IMR-90 (cell line): Measurements from ENCODE around the gene CYP27B1. TPM values are rescaled to one million over a fixed set of nuclear protein-coding genes. Genes with fewer than 3 reads are reported as not detected.

Source experiments
- ATAC-seq: fragments of 200-7000 bp; cut with Tn5 transposase; 2 replicates; pipeline ENCODE4 v1.9.1; 2020; ENCODE audit warnings: low read depth, mild to moderate bottlenecking, moderate library complexity
- BruUV-seq: library from RNA; stranded (reverse); fragments of 400-500 nt; replicated peaks from 2 replicates; lab custom pipeline; 2021; lab: Mats Ljungman, UMichigan
- CTCF ChIA-PET: fragments of 300-600 bp; formaldehyde crosslinking; extraction: SDS; loops from one replicate; lab custom pipeline; 2021; ENCODE audit warnings: antibody characterized with exemption; lab: Yijun Ruan, JAX
- POLR2A ChIA-PET: fragments of 300-600 bp; sonication (Branson Sonifier 250); formaldehyde crosslinking; loops from one replicate; lab custom pipeline; 2022; ENCODE audit warnings: antibody characterized with exemption; ENCODE audit not compliant: unreplicated experiment; lab: Charles Lee
- DNase-seq: peaks from one replicate; pipeline ENCODE4 v3.0.0; 2013
- H2AFZ ChIP-seq: replicated peaks from 2 replicates; pipeline ENCODE3; 2013; ENCODE audit warnings: low read length, mild to moderate bottlenecking; ENCODE audit not compliant: poor library complexity
- H2AK5ac ChIP-seq: 2 replicates; pipeline ENCODE4 v1.6.1; 2013; ENCODE audit warnings: low read depth, low read length, inconsistent platforms
- H2AK9ac ChIP-seq: replicated peaks from 2 replicates; pipeline ENCODE3; 2013; ENCODE audit warnings: mild to moderate bottlenecking, low read depth, low read length, moderate library complexity; ENCODE audit not compliant: poor library complexity
- H2BK120ac ChIP-seq: 2 replicates; pipeline ENCODE4 v1.6.1; 2013; ENCODE audit warnings: low read depth, low read length, inconsistent platforms
- H2BK15ac ChIP-seq: 3 replicates; pipeline ENCODE4 v1.6.1; 2013; ENCODE audit warnings: low read depth, low read length, inconsistent platforms
- H2BK20ac ChIP-seq: 2 replicates; pipeline ENCODE4 v1.6.1; 2013; ENCODE audit warnings: low read depth, mild to moderate bottlenecking, inconsistent platforms, low read length, moderate library complexity
- H2BK5ac ChIP-seq: 2 replicates; pipeline ENCODE4 v1.6.1; 2013; ENCODE audit warnings: mild to moderate bottlenecking, low read depth, low read length, inconsistent platforms; ENCODE audit not compliant: poor library complexity, severe bottlenecking
- H3K14ac ChIP-seq: replicated peaks from 2 replicates; pipeline ENCODE4 v1.6.1; 2013; ENCODE audit warnings: low read depth, low read length, inconsistent platforms
- H3K18ac ChIP-seq: 2 replicates; pipeline ENCODE4 v1.6.1; 2013; ENCODE audit warnings: low read depth, low read length, control low read depth
- H3K23ac ChIP-seq: 2 replicates; pipeline ENCODE4 v1.6.1; 2013; ENCODE audit warnings: low read depth, low read length, inconsistent platforms
- H3K27ac ChIP-seq: 2 replicates; pipeline ENCODE4 v1.5.1; 2013; ENCODE audit warnings: mild to moderate bottlenecking, control low read depth, low read length; ENCODE audit not compliant: insufficient read depth
- H3K27me3 ChIP-seq: 2 replicates; pipeline ENCODE4 v1.6.1; 2013; ENCODE audit warnings: low read length; ENCODE audit not compliant: control insufficient read depth, insufficient read depth
- H3K36me3 ChIP-seq: 2 replicates; pipeline ENCODE4 v1.6.1; 2013; ENCODE audit warnings: low read length, mixed read lengths; ENCODE audit not compliant: control insufficient read depth, insufficient read depth
- H3K4ac ChIP-seq: 2 replicates; pipeline ENCODE4 v1.6.1; 2013; ENCODE audit warnings: low read depth, low read length, inconsistent platforms
- H3K4me1 ChIP-seq: 2 replicates; pipeline ENCODE4 v1.6.1; 2013; ENCODE audit warnings: low read length, mixed read lengths; ENCODE audit not compliant: control insufficient read depth, insufficient read depth
- H3K4me2 ChIP-seq: 2 replicates; pipeline ENCODE4 v1.6.1; 2013; ENCODE audit warnings: low read depth, mild to moderate bottlenecking, control low read depth, low read length, moderate library complexity
- H3K4me3 ChIP-seq: 2 replicates; pipeline ENCODE4 v1.5.1; 2013; ENCODE audit warnings: low read depth, mild to moderate bottlenecking, control low read depth, low read length, moderate library complexity; ENCODE audit not compliant: insufficient read depth
- H3K56ac ChIP-seq: 2 replicates; pipeline ENCODE4 v1.6.1; 2013; ENCODE audit warnings: low read length, inconsistent platforms; ENCODE audit not compliant: insufficient read depth; ENCODE audit errors: extremely low read depth
- H3K79me1 ChIP-seq, 2 experiments: 2 replicates each; pipeline ENCODE4 v1.6.1; 2013; ENCODE audit warnings: low read length in 2 of 2, inconsistent platforms in 1 of 2, low read depth in 1 of 2
- H3K9ac ChIP-seq: 2 replicates; pipeline ENCODE4 v1.6.1; 2013; ENCODE audit warnings: low read depth, low read length, control low read depth
- H3K9me1 ChIP-seq: 2 replicates; pipeline ENCODE4 v1.6.1; 2013; ENCODE audit warnings: low read length, inconsistent platforms; ENCODE audit not compliant: insufficient read depth
- H3K9me3 ChIP-seq: 2 replicates; pipeline ENCODE4 v1.6.1; 2013; ENCODE audit warnings: low read length; ENCODE audit not compliant: control insufficient read depth, insufficient read depth
- H4K20me1 ChIP-seq: 2 replicates; pipeline ENCODE4 v1.6.1; 2013; ENCODE audit warnings: low read length, inconsistent platforms; ENCODE audit not compliant: insufficient read depth
- H4K5ac ChIP-seq: 2 replicates; pipeline ENCODE4 v1.6.1; 2013; ENCODE audit warnings: mild to moderate bottlenecking, low read depth, low read length, control low read depth
- H4K8ac ChIP-seq, 2 experiments: 2 replicates each; pipeline ENCODE4 v1.6.1; 2013; ENCODE audit warnings: low read depth in 2 of 2, low read length in 2 of 2, control low read depth in 1 of 2, inconsistent platforms in 1 of 2
- H4K91ac ChIP-seq: 2 replicates; pipeline ENCODE4 v1.6.1; 2013; ENCODE audit warnings: low read depth, low read length, inconsistent platforms; ENCODE audit not compliant: insufficient read depth
- RAD21 ChIP-seq: IDR thresholded peaks from 2 replicates; pipeline ENCODE4 v1.6.1; 2012; ENCODE audit warnings: low read length, improper control_type of control experiment
- WGBS, 2 experiments: methylation state at CpG; one replicate each; pipeline versions ENCODE4 v1.1.5 to v1.1.7; 2013; ENCODE audit warnings: missing lambda C conversion rate in 2 of 2; ENCODE audit not compliant: insufficient read length in 1 of 2; ENCODE audit errors: extremely low coverage in 2 of 2; 5-methylcytosine and 5-hydroxymethylcytosine counted together
- dilution Hi-C: fragments of 300-500 bp; cut with HindIII; formaldehyde crosslinking; loops from one replicate; pipeline ENCODE4 v1.14.3; 2018; ENCODE audit warnings: low sequenced_read_pairs; ENCODE audit not compliant: unreplicated experiment
- in situ Hi-C: fragments of 300-500 bp; cut with MboI; formaldehyde crosslinking; loops from 3 replicates; pipeline ENCODE4 v1.14.3; 2019; ENCODE audit warnings: low sequenced_read_pairs, inconsistent platforms, mixed read lengths
- intact Hi-C: fragments of 100-400 bp; cut with micrococcal nuclease; formaldehyde crosslinking; loops from 2 replicates; pipeline ENCODE4 v1.10.0; 2022
- polyA plus RNA-seq, 3 experiments: library from polyadenylated mRNA; depleted of rRNA; stranded (reverse); fragments of >200 nt; gene quantifications; 2 replicates each; pipeline ENCODE4 v1.2.3, GENCODE V29; 2012; ENCODE audit warnings: low replicate concordance in 1 of 3
- total RNA-seq: library from RNA; depleted of rRNA; stranded (reverse); fragments of >200 nt; gene quantifications from 2 replicates; pipeline ENCODE4 v1.2.3, GENCODE V29; 2012
- TF ChIP-seq, protein P1 (sequence below): fragments of 150-350 bp; IDR thresholded peaks from 2 replicates; pipeline ENCODE4 v1.6.1; 2016; ENCODE audit warnings: low read depth, mild to moderate bottlenecking, low read length, moderate library complexity, borderline replicate concordance
- TF ChIP-seq, protein P2 (sequence below): fragments of 150-350 bp; IDR thresholded peaks from 2 replicates; pipeline ENCODE4 v1.6.1; 2017; ENCODE audit warnings: mild to moderate bottlenecking, antibody characterized with exemption, low read length, low read depth
- TF ChIP-seq, protein P3 (sequence below): conservative IDR thresholded peaks from 2 replicates; pipeline ENCODE4 v1.5.1; 2012; ENCODE audit warnings: mild to moderate bottlenecking, low read depth, low read length, improper control_type of control experiment

CYP27B1 gene
- total and polyA plus RNA-seq, 2 of the 4 experiments (the other 2 are of a cell fraction), result 0.36 to 1.3 TPM

DNA sequence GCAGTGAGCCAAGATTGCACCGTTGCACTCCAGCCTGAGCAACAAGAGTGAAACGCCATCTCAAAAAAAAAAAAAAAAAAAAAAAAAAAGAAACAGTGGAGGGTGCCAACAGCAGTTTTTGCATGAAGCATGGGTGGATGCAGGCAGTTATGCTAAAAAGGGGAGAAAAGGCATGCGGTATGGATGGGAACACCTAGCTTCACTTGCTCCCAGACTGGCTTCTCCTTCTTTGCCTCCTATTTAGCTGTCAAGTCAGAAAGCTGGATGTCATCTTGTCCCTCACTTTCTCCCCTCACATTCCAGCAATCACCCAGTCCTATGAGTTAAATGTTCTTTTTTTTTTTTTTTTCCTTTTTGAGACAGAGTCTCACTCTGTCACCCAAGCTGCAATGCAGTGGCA, 8.2 kb upstream of the CYP27B1 start:
- H2AK5ac ChIP-seq, result no peak overlapping the region
- no CpG with 5 or more reads among the region's 3 CpGs for WGBS, 2 experiments
- H3K9me3 ChIP-seq, result no peaks in the 10 kb centered on the region
- no peak for ATAC-seq
- POLR2A ChIA-PET, result no interaction called here
- DNase-seq, result no peak
- no peak overlapping the region for H2BK20ac ChIP-seq
- H3K9me1 ChIP-seq, result peaks cover 9% of the 10 kb centered on the region
- 0 out of 2 replicates have a peak, but pooled peaks cover 3% of the 10 kb centered on the region for H3K4me1 ChIP-seq
- in situ Hi-C loops, result no loop called here
- no peak overlapping the region for H3K4me3 ChIP-seq
- no peak overlapping the region for H2BK15ac ChIP-seq
- intact Hi-C loops, result no loop called here
- no peak overlapping the region for H3K9ac ChIP-seq
- no peak overlapping the region for H3K14ac ChIP-seq
- H3K27ac ChIP-seq, result no peak overlapping the region
- H3K18ac ChIP-seq, result no peak overlapping the region
- CTCF ChIA-PET, result interaction anchor here (1.2 kb wide), 1 partner anchor 15 kb away, joined by 3 read pairs; no protein-coding TSS in a partner anchor
- H3K4me2 ChIP-seq, result no peak overlapping the region
- no peak overlapping the region for H2BK120ac ChIP-seq
- no peak overlapping the region for H4K91ac ChIP-seq
- peaks cover 16 to 29% of the 10 kb centered on the region in 2 experiments; a peak in 3 of 4 replicates for H3K79me1 ChIP-seq
- no peak overlapping the region for H4K5ac ChIP-seq
- TF ChIP-seq, protein P1, sequence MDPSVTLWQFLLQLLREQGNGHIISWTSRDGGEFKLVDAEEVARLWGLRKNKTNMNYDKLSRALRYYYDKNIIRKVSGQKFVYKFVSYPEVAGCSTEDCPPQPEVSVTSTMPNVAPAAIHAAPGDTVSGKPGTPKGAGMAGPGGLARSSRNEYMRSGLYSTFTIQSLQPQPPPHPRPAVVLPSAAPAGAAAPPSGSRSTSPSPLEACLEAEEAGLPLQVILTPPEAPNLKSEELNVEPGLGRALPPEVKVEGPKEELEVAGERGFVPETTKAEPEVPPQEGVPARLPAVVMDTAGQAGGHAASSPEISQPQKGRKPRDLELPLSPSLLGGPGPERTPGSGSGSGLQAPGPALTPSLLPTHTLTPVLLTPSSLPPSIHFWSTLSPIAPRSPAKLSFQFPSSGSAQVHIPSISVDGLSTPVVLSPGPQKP, result no peak
- TF ChIP-seq, protein P2, sequence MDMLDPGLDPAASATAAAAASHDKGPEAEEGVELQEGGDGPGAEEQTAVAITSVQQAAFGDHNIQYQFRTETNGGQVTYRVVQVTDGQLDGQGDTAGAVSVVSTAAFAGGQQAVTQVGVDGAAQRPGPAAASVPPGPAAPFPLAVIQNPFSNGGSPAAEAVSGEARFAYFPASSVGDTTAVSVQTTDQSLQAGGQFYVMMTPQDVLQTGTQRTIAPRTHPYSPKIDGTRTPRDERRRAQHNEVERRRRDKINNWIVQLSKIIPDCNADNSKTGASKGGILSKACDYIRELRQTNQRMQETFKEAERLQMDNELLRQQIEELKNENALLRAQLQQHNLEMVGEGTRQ, result no peak
- no peak for TF ChIP-seq RAD21
- TF ChIP-seq, protein P3, sequence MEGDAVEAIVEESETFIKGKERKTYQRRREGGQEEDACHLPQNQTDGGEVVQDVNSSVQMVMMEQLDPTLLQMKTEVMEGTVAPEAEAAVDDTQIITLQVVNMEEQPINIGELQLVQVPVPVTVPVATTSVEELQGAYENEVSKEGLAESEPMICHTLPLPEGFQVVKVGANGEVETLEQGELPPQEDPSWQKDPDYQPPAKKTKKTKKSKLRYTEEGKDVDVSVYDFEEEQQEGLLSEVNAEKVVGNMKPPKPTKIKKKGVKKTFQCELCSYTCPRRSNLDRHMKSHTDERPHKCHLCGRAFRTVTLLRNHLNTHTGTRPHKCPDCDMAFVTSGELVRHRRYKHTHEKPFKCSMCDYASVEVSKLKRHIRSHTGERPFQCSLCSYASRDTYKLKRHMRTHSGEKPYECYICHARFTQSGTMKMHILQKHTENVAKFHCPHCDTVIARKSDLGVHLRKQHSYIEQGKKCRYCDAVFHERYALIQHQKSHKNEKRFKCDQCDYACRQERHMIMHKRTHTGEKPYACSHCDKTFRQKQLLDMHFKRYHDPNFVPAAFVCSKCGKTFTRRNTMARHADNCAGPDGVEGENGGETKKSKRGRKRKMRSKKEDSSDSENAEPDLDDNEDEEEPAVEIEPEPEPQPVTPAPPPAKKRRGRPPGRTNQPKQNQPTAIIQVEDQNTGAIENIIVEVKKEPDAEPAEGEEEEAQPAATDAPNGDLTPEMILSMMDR, result no peak
- H2AK9ac ChIP-seq, result no peak overlapping the region
- H2BK5ac ChIP-seq, result no peak overlapping the region
- no peak overlapping the region for H3K56ac ChIP-seq
- no peak overlapping the region for H3K4ac ChIP-seq
- dilution Hi-C loops, result no loop called here
- no peak overlapping the region for H3K23ac ChIP-seq
- H4K8ac ChIP-seq, result no peak overlapping the region
- peaks cover 2% of the 10 kb centered on the region for H3K36me3 ChIP-seq
- no peaks in the 10 kb centered on the region for H4K20me1 ChIP-seq
- H2AFZ ChIP-seq, result no peak overlapping the region
- no TSS peak for BruUV-seq
- no peaks in the 10 kb centered on the region for H3K27me3 ChIP-seq
